Measurements from ENCODE around the gene C16orf92.
"Not testable (repeated sequence)": the region's sequence is repeated elsewhere in the genome, so short reads cannot be mapped to it uniquely, and the experiment has no call there.

The C16orf92 gene

GRCh38 chr16:30005341-30006094 lies 17.5 kb upstream of the C16orf92 start:
- DNase-seq (ENCODE audit: low read depth, low spot score) = no peak

- no peak for DNase-seq (ENCODE audit: low read depth, low spot score)
Measured at GRCh38 chr16:30006095-30006473, 16.9 kb upstream of the C16orf92 start.

GRCh38 chr16:30006659-30007377 lies 16.2 kb upstream of the C16orf92 start:
- DNase-seq (ENCODE audit: low read depth, low spot score) = no peak

GRCh38 chr16:30007378-30007895 lies 15.6 kb upstream of the C16orf92 start:
- DNase-seq (ENCODE audit: low read depth, low spot score) = no peak

GRCh38 chr16:30009085-30009862 lies 13.7 kb upstream of the C16orf92 start:
- no peak for DNase-seq (ENCODE audit: low read depth, low spot score)

GRCh38 chr16:30009990-30010843 lies 12.8 kb upstream of the C16orf92 start:
- DNase-seq (ENCODE audit: low read depth, low spot score) = no peak

GRCh38 chr16:30010844-30011713 lies 11.9 kb upstream of the C16orf92 start, which contains the start of gene DOC2A:
Gene DOC2A, minus strand, starts transcription at chr16:30011027. Its CDS starts 805 bp downstream, at chr16:30010222.
- no peak for DNase-seq (ENCODE audit: low read depth, low spot score)

GRCh38 chr16:30011714-30012504 lies 11.1 kb upstream of the C16orf92 start:
- no peak for DNase-seq (ENCODE audit: low read depth, low spot score)

- not testable (repeated sequence) for DNase-seq (ENCODE audit: low read depth, low spot score)
Measured at GRCh38 chr16:30012598-30012997, 10.4 kb upstream of the C16orf92 start.

GRCh38 chr16:30015450-30015849 lies 7.5 kb upstream of the C16orf92 start:
- not testable (repeated sequence) for DNase-seq (ENCODE audit: low read depth, low spot score)

GRCh38 chr16:30016555-30017276 lies 6.3 kb upstream of the C16orf92 start:
- DNase-seq (ENCODE audit: low read depth, low spot score) = no peak

- DNase-seq (ENCODE audit: low read depth, low spot score) = no peak
Measured at GRCh38 chr16:30017277-30017656, 5.7 kb upstream of the C16orf92 start.

GRCh38 chr16:30017937-30018336 lies 5.1 kb upstream of the C16orf92 start:
- not testable (repeated sequence) for DNase-seq (ENCODE audit: low read depth, low spot score)

GRCh38 chr16:30018731-30019158 lies 4.3 kb upstream of the C16orf92 start:
- no peak for DNase-seq (ENCODE audit: low read depth, low spot score)

- DNase-seq (ENCODE audit: low read depth, low spot score) = no peak
Measured at GRCh38 chr16:30023586-30023985, 588 bp downstream of the C16orf92 start.

GRCh38 chr16:30024451-30024850 lies 1.5 kb downstream of the C16orf92 start:
- no peak for DNase-seq (ENCODE audit: low read depth, low spot score)

- DNase-seq (ENCODE audit: low read depth, low spot score) = no peak
Measured at GRCh38 chr16:30025156-30025555, 2.2 kb downstream of the C16orf92 start.

GRCh38 chr16:30025574-30025973 lies 2.6 kb downstream of the C16orf92 start:
- DNase-seq (ENCODE audit: low read depth, low spot score) = no peak

- no peak for DNase-seq (ENCODE audit: low read depth, low spot score)
Measured at GRCh38 chr16:30026449-30026848, 3.5 kb downstream of the C16orf92 start.

Measured in activated naive CD8-positive, alpha-beta T cell treated with anti-CD3 and anti-CD28 coated beads, Interleukin-2, amount 50 U/mL, for 16 hours (primary cell).